ENCODE results near the gene CHST15.

The CHST15 gene

DNA sequence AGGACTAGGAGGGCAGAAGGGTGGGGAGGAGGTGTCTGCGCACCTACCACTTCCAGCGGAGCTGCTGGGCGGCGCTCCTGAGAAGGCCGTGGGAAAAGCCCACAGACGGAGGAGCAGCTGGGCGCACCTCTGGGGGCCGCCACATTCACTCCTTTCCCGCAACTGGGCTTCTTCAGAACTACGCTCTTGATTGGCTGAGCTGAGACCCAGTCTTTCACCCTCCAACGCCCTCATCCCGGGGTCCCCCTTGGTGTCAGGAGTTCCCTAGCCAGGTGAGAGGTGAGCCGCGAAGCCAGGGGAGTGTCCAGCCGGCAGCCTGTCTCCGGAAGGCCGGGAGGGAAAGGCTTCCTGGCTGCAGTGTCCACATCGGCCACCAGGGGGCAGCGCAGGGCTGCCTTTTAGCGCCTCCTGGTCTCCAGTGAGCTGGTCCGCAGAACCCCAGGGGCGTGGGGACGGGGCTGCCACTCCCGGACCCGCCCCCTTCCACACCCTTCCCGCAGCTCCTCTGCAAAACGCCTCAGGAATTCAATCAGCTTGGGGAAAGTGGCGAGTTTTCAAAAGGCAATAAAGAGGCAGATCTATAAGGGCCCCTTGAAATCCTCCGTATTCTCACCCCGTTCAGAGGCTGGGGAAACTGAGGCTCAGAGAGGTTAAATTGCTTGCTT, 98.8 kb downstream of the CHST15 start:
- DNase-seq: peak; percentile 19

GRCh38 chr10:123993534-123994416, 99.6 kb downstream of the CHST15 start:
- no peak for DNase-seq

GRCh38 chr10:123991611-123992570, 101.5 kb downstream of the CHST15 start:
- DNase-seq: no peak

DNA sequence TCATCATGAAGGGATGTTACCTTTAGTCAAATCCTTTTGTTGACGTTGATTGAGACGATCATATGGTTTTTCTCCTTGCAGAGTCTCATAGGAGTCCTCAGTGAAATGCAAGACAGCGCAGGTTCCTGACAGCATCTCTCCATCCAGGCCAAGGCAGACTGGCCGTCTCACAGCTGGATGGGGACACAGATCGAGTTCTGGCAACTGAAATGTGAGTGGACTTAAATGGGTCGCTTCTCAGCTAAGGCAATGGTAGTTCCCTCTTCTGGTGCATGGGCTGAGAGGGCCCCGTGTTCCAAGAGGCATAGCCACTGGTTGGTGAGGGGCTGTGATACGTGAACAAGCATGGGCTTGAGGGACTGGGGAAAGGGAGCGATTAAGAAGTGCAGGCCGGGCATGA, 102.5 kb downstream of the CHST15 start:
- no peak for DNase-seq

- no peak for DNase-seq
Measured at GRCh38 chr10:123988694-123989093, 104.7 kb downstream of the CHST15 start.

GRCh38 chr10:123986736-123987135, 106.7 kb downstream of the CHST15 start:
- no peak for DNase-seq

GRCh38 chr10:123974406-123974805, 119.0 kb downstream of the CHST15 start:
- no peak for DNase-seq

- peak; percentile 18 for DNase-seq
Measured at GRCh38 chr10:123972481-123973401, 120.7 kb downstream of the CHST15 start.

DNA sequence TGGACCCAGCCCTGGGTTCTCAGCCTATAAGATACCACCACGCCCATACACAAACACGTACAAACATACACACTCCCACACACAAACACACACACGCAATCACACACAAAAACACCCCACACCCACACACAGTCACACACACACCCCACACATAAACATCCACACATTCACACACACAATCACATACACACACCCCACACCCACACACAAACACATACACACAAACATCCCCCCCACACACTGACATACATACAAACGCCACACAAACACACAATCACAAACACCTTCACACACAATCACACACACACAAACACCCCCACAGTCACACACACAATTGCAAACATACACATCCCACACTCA, 122.5 kb downstream of the CHST15 start:
- DNase-seq: no peak

- DNase-seq: no peak
Measured at GRCh38 chr10:123970207-123970926, 123.0 kb downstream of the CHST15 start.

- DNase-seq: peak; percentile 35
Measured at GRCh38 chr10:123967626-123968243, 125.7 kb downstream of the CHST15 start.

DNA sequence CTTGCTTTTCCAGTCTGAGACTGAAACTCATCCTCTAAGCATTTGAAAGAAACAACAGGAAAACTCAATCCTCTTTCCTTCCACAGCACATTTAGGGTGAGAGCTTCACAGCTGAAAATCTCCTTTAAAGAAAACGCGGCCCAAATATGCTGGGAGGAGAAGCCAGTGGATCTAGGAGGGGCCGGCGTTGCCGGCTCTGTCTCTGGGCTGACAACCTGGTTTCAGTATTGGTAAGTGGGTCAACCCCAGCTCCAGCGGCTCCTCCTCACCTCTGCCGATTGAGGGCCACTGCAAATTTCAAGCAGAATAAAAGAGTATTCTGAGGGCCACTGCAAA, 126.5 kb downstream of the CHST15 start:
- DNase-seq: no peak

DNA sequence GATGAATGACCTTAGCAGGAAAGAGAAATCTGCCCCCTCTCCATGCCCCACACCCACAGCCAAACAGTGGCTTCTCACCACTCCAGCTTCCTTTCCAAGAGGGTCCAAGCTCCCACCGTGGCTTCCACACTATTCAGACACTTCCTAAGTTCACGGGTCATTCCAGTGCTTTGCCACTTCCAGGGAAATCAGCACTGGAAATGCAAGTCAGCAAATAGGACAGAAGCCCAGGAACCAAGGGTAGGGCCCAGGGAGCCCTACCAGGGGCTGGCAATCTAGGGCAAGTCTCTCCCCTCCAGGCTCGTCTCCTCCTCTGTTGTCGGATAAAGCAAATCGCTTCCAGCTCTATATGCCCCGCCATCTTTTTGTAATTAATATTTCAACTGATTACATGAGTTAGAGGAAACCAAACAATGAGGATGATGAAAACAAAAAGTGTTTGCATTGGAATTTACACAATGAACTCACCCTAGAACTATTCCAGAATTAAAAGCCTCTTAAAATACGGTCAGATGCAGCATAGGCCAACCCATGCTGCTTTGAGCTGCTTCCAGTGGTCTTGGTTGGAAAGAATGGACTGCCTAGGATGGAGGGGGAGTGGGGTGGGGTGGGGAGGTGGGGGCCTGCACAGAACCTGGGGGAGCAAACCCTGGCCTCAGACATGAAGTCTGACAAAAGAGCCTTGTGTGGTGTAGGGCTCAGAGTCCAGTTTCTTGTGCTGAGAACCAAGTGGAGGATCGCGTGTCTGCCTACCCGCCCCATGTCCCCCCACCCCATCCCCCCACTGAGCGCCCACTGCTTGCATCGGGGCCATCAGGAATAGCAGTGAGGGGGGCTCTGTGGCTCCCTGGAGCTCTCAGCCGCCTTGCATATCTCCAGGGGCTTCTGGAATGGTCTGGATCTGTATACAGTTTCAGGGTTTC, 127.2 kb downstream of the CHST15 start:
- DNase-seq: no peak

- DNase-seq: no peak
Measured at GRCh38 chr10:123964953-123965352, 128.4 kb downstream of the CHST15 start.

- DNase-seq: no peak
Measured at GRCh38 chr10:123962756-123963530, 130.5 kb downstream of the CHST15 start.

DNA sequence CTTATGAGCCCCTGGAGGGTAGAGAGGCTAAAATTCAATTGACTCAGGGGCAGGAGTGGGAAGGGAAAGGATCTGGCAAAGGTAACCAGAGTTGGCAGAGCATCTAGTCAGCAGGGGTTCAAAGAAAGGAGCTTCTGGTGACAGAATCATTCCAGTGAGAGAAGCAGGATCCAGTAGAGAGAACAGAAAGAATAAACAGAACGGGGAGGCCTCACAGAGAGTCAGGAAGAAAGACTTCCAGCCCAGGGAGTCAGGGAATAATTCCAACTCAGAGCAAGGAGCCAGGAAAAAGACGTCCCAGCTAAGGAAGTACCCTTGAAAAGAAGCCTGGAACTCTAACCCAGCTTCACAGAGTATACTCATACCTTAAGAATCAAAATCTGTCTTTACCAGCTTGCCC, 135.2 kb downstream of the CHST15 start:
- no peak for DNase-seq
